Stimulated activated naive CD8-positive, alpha-beta T cell treated with anti-CD3 and anti-CD28 coated beads, Interleukin-15, Interleukin-2, amounts not matched to agents 100 ng/mL and 50 ng/mL, for 24 hours (primary cell): ENCODE data around the gene ATP8B4.

Experiments
- H3K27ac Mint-ChIP-seq: one replicate; pipeline ENCODE4 v1.8.0; 2021; ENCODE audit warnings: mild to moderate bottlenecking, mixed read lengths
- H3K27me3 Mint-ChIP-seq: one replicate; pipeline ENCODE4 v1.8.0; 2021; ENCODE audit warnings: mixed read lengths
- H3K36me3 Mint-ChIP-seq: one replicate; pipeline ENCODE4 v1.8.0; 2021; ENCODE audit warnings: low read depth, mixed read lengths
- H3K4me1 Mint-ChIP-seq: one replicate; pipeline ENCODE4 v1.8.0; 2021; ENCODE audit warnings: low read depth, mixed read lengths
- H3K4me3 Mint-ChIP-seq: one replicate; pipeline ENCODE4 v1.8.0; 2021; ENCODE audit warnings: mild to moderate bottlenecking, mixed read lengths
- H3K9me3 Mint-ChIP-seq: one replicate; pipeline ENCODE4 v1.8.0; 2021; ENCODE audit warnings: mixed read lengths

ATP8B4 gene

DNA sequence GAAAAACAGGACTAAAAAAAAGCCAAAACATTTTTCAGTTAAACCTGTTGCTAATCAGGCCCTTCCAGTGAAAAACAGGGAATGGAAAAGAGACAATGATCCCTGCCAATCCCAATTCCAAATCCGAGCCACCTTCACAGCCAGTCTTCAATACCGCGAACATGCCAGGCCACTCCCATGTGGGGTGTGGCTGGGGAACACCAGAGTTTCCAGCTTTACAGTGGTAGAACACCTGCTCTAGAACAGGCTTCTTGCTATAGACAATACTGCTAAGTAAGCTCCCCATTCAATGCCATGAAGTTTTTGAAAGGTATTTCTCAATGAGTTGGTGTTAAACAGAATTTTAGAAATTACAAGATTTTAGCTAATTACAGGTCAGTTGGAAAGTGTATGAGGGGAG, 228.3 kb downstream of the ATP8B4 start:
- H3K9me3 Mint-ChIP-seq = no peaks in the 10 kb centered on the region
- no peaks in the 10 kb centered on the region for H3K27me3 Mint-ChIP-seq
- H3K4me3 Mint-ChIP-seq = no peak overlapping the region
- no peaks in the 10 kb centered on the region for H3K4me1 Mint-ChIP-seq
- H3K36me3 Mint-ChIP-seq = no peaks in the 10 kb centered on the region
- H3K27ac Mint-ChIP-seq = no peak overlapping the region

DNA sequence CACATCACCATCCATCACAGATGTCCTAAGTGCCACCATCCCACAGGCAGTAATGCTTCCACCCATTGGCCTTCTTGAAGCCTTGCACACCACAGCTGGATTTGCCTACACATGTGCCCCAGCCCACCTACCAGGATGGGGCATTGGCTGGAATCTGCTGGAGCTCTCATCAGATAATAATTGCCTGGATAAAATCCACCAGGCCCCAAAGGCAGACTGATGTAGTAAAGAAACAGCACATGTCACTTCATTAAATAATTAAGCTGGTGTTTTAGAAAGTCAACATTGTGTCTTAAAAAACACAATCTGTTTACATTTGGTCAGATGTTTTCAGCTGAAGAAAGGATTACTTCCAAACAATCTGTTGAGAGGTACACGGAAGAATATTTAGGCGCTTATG, 229.5 kb downstream of the ATP8B4 start:
- no peak overlapping the region for H3K27ac Mint-ChIP-seq
- no peak overlapping the region for H3K4me3 Mint-ChIP-seq
- no peaks in the 10 kb centered on the region for H3K36me3 Mint-ChIP-seq
- no peaks in the 10 kb centered on the region for H3K27me3 Mint-ChIP-seq
- no peaks in the 10 kb centered on the region for H3K4me1 Mint-ChIP-seq
- H3K9me3 Mint-ChIP-seq = no peaks in the 10 kb centered on the region

DNA sequence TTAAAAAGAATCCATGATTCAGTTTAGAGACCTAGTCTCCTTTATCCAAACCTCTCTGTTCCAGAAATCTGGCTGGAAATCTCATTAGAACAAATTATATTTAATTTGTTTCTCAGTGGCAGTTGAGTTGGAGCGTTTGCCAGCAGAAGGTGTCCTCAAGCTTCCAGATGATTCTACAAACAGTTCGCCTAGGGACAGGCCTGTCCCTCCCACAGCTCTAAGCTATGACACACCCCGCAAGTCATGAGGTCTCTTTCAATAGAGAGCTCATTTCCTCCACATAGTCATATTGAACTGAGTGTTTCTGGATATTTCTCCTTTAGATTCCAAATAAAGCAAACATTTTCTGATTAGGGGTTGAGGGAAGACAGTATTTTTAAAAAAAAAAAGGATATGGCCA, 230.3 kb downstream of the ATP8B4 start:
- no peaks in the 10 kb centered on the region for H3K27me3 Mint-ChIP-seq
- no peak overlapping the region for H3K4me3 Mint-ChIP-seq
- H3K9me3 Mint-ChIP-seq = no peaks in the 10 kb centered on the region
- H3K4me1 Mint-ChIP-seq = no peaks in the 10 kb centered on the region
- no peak overlapping the region for H3K27ac Mint-ChIP-seq
- H3K36me3 Mint-ChIP-seq = no peaks in the 10 kb centered on the region

DNA sequence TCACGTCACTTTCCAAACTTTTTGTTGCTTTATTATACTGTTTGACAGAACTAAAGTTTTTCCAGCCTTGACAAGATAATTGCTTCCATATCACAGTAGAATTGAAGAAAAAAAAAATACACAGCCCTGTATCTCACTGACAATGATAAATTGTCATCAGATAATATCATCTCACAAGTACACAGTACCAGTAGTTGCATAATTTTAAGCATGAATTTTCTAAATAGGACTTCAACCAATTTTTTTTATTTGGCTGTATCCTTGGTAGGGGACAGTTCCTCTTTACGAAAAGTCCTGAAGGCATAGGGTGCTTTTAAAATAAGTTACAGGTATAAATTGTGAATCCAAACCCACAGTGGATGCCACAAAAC, 230.7 kb downstream of the ATP8B4 start:
- H3K27me3 Mint-ChIP-seq = no peaks in the 10 kb centered on the region
- H3K27ac Mint-ChIP-seq = no peak overlapping the region
- H3K4me3 Mint-ChIP-seq = no peak overlapping the region
- no peaks in the 10 kb centered on the region for H3K4me1 Mint-ChIP-seq
- no peaks in the 10 kb centered on the region for H3K9me3 Mint-ChIP-seq
- no peaks in the 10 kb centered on the region for H3K36me3 Mint-ChIP-seq

DNA sequence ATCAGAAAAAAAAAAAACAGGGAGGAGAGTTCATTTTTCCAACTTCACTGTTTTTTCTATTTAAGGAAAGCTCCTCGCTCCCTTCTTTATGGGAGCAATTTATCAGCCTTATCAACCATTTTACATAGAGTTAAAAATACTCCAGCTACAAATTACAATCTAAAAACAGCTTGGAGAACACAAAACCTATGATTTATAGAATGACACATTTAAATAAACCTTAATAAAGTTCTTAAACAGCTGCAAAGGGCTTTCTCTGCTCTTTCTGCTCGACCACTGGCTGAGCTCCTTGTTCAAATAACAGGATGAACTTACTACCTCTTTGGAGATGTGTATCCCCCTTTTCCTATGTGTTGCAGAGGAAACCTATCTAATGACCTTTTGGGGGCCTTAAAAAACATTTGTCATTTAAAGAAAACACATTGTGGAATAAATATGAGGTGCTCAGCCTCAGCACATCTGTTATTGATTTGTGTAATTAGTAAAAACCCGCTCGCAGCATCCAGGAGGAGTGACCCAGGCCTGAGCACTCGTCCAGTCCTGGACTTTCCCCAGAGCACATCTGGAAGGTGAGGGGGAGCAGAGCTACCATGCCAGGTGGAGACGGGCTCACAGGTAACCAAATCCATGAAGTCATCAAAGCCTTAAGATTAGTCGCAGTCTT, 231.2 kb downstream of the ATP8B4 start:
- no peaks in the 10 kb centered on the region for H3K27me3 Mint-ChIP-seq
- H3K4me1 Mint-ChIP-seq = no peaks in the 10 kb centered on the region
- H3K36me3 Mint-ChIP-seq = no peaks in the 10 kb centered on the region
- no peak overlapping the region for H3K4me3 Mint-ChIP-seq
- H3K9me3 Mint-ChIP-seq = no peaks in the 10 kb centered on the region
- no peak overlapping the region for H3K27ac Mint-ChIP-seq

DNA sequence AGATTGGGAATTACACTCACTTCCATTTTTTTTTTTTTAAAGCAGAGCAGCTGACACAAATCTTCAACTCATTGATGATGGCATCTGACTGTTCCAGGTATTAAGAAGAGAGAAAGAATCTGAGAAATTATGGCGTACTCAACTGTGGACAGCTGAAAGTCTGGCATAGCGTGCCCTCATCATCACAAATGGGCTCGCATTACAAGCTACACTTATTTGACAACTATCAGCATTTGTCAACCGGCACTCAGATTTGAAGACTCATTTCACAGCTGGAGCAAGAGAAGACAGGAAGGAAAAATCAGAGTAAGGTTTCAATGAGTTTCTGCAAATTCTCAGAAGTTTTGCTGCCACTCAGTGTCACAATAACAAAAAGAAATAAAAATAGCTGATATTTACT, 235.9 kb downstream of the ATP8B4 start:
- Mint-ChIP-seq H3K27me3 (no peaks in the 10 kb centered on the region), H3K4me3 (no peak overlapping the region), H3K9me3 (no peaks in the 10 kb centered on the region), H3K27ac (no peak overlapping the region), H3K4me1 (no peaks in the 10 kb centered on the region), H3K36me3 (no peaks in the 10 kb centered on the region)

DNA sequence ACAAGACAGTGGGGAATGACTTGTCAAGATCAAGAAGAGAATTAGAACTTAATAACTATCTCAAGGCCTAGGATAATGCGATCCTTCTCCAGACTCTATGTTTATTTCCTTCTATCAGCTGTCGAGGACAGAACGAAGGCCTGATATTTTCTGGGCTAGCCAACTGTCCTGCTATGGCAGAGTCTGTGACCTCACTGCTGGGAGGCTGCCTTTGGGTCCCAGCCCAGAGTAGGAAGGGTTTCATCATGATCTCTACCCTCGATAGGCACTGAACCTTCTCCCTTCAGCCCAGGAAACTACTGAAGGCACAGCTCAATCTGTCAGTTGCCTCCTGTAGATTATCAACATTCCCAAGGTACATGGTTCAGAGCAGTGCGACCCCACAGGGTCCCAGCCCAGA, 237.2 kb downstream of the ATP8B4 start:
- H3K36me3 Mint-ChIP-seq = no peaks in the 10 kb centered on the region
- no peak overlapping the region for H3K27ac Mint-ChIP-seq
- no peaks in the 10 kb centered on the region for H3K4me1 Mint-ChIP-seq
- no peaks in the 10 kb centered on the region for H3K9me3 Mint-ChIP-seq
- H3K4me3 Mint-ChIP-seq = no peak overlapping the region
- no peaks in the 10 kb centered on the region for H3K27me3 Mint-ChIP-seq

DNA sequence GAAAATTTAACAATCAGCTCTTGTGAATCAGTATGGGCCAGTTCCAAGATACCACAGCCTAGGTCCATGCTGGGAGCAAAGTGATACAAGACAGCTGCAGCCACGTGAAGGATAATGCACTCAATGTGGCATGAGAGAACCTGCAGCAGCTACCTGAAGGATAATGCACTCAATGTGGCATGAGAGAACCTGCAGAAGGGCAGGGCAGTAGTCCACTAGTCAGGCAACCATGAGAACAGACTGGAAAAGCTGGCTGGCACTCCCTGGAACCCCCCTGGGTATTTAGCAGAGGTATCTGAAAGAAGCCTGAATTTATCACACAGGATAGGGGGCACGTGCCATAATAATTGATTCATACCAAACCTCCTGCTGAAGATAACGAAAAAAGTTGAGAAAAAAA, 237.6 kb downstream of the ATP8B4 start:
- Mint-ChIP-seq H3K4me3 (no peak overlapping the region), H3K36me3 (no peaks in the 10 kb centered on the region)

DNA sequence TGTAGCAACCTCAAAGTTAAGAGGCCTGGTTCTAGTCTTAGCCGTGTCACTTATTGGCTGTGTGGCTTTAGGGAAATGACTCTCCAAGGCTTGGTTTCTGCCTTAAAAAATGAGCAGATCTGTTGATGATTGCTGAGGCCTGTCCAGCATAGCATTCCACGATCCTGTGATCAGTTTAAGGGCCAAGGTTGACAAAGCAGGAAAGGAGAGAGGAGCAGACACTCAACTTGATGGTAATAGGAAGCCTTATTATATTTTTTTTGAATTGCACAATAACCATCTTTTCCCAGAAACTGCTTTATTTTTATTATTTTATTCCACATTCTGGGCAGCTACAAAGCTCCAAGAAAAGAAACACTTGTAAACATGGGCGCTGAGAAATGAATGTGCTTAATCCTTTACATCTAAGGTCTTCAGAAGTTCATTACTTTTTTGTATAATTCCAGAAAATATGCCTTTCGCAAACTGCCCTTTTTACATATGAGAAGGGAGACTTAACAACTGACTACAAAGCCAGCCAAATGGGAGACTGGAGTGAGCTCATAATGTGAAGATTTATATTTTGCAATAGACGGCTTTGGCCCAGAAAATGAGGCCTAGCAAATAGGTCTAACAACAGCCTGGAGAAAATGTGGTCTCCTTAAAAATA, 241.0 kb downstream of the ATP8B4 start:
- H3K27ac Mint-ChIP-seq = no peak overlapping the region

More for the DNA sequence above, 237.6 kb downstream of the ATP8B4 start:
- no peaks in the 10 kb centered on the region for H3K27me3 Mint-ChIP-seq
- no peak overlapping the region for H3K27ac Mint-ChIP-seq
- H3K4me1 Mint-ChIP-seq = no peaks in the 10 kb centered on the region
- H3K9me3 Mint-ChIP-seq = no peaks in the 10 kb centered on the region

DNA sequence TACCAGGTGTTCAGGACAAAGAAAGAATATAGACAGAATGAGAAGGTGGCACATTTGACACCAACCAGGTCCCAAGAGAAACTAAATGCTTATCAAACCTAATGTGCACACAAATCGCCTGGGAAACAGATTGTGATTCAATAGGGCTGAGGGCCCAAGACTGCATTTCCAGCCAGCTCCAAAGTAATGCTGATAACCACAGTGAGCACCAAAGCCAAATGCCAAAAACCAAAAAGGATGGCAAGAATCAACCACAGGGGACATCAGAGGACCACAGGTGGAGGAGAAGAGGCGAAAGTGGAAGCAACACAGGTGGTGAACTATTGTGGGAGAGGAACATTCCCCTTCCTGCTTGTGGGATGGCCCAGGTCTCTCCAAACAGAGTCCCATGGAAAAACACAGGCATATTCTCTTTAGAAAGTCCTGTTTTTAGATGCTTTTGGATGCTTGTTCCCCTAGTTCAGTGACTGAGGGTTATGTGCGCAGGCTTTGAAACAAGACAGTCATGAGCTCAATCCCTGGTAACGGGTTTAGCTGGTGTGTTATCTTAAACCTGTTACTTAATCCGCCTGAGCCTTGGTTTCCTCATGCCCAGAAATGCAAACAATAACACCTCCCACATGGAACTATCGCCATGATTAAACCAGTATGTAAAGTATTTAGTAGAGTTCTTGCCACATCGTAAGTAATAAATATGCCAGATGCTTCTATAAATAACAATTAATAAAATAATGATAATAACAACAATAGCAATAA, 241.7 kb downstream of the ATP8B4 start:
- no peak overlapping the region for H3K27ac Mint-ChIP-seq
- no peaks in the 10 kb centered on the region for H3K4me1 Mint-ChIP-seq

More for the DNA sequence above, 241.0 kb downstream of the ATP8B4 start:
- no peaks in the 10 kb centered on the region for H3K9me3 Mint-ChIP-seq
- no peaks in the 10 kb centered on the region for H3K27me3 Mint-ChIP-seq
- H3K36me3 Mint-ChIP-seq = no peaks in the 10 kb centered on the region
- H3K4me3 Mint-ChIP-seq = no peak overlapping the region
- no peaks in the 10 kb centered on the region for H3K4me1 Mint-ChIP-seq

DNA sequence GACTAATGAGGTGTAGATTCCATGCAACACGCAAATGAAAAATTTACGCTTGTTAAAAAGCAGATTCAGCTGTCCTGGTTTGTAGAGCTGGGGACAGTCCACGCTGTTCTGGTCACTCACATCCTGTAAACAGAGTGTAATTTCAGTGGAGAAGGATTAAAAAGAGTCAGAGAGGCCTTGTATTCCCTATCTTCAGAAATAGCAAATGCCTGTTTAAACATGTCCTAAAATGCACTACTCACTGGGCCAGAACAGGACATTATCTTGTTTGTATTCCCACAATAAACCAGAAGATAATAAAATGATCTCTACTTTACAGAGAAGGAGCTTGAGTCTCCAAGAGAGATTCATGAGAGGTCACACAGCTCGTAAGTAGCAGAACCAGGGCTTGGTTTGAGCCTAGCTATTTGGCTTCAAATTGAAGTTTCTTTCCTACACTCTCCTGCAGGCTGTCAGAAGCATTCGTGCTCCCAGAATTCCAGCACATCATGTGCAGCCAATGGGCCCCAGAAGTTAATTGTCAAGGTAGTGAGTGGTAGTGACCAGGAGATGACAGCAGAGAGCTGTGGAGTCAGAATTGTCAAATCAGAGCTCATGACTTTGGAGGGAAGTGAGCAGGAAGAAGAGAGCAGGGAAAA, 242.5 kb downstream of the ATP8B4 start:
- Mint-ChIP-seq H3K27ac (no peak overlapping the region), H3K4me3 (no peak overlapping the region), H3K27me3 (no peaks in the 10 kb centered on the region), H3K4me1 (no peaks in the 10 kb centered on the region), H3K36me3 (no peaks in the 10 kb centered on the region), H3K9me3 (no peaks in the 10 kb centered on the region)

More for the DNA sequence above, 241.7 kb downstream of the ATP8B4 start:
- no peaks in the 10 kb centered on the region for H3K36me3 Mint-ChIP-seq
- H3K27me3 Mint-ChIP-seq = no peaks in the 10 kb centered on the region
- no peak overlapping the region for H3K4me3 Mint-ChIP-seq
- H3K9me3 Mint-ChIP-seq = no peaks in the 10 kb centered on the region

DNA sequence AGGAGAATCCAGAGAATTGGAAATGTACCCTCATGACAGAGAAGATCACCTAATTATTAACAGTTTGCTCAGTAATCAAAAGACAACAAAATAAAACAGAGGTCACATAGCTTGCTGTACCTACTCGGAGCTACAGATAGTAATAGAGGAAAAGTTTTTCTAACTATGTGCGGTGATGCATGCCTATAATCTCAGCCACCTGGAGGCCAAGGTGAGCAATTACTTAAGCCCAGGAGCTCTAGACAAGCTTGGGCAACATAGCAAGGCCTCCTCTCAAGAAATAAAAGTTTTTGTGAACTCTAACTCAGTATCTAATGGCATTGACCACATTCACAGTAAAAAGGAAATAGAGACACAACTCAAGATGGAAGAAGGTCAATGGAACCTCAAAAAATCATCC, 243.6 kb downstream of the ATP8B4 start:
- Mint-ChIP-seq H3K36me3 (no peaks in the 10 kb centered on the region), H3K4me1 (no peaks in the 10 kb centered on the region), H3K9me3 (no peaks in the 10 kb centered on the region), H3K27me3 (no peaks in the 10 kb centered on the region), H3K4me3 (no peak overlapping the region), H3K27ac (no peak overlapping the region)

DNA sequence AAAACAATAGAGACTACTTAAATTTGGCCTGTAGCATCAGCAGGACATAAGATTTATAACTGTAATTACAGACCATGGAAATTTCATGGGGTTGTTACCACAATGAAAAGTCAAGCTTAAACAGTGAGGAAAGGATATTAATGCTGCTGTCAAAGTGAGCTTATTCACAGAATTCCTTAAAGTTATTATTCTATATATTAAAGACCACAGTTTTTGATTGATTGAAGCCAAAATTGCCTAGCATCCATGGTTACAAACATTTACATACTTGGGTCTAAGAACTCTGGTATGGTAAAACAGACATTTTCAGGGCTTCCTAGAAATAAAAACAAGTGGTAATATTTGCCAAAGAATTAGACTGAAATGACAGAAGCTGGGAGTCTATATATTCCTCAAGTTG, 248.6 kb downstream of the ATP8B4 start:
- Mint-ChIP-seq H3K27me3 (no peaks in the 10 kb centered on the region), H3K27ac (no peak overlapping the region), H3K9me3 (no peaks in the 10 kb centered on the region), H3K4me3 (no peak overlapping the region), H3K36me3 (no peaks in the 10 kb centered on the region), H3K4me1 (no peaks in the 10 kb centered on the region)

DNA sequence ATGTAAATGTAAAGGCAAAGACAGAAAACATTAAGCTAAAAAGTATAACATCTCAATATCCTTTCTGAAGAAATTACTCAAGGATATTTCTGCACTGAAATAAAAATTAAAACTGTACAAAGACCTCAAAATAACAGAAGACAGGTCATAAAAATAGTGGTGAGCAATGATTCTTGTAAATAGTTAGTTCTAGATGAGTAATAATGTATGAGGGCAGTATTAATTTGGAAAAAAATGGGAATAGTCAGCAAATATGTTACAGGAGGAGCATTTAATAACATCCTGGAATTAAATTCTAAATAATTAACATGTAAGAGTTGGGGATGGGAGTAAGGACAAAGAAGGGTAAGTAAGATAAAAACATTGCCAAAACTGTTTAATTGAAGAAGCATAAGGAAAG, 250.7 kb downstream of the ATP8B4 start:
- H3K9me3 Mint-ChIP-seq = no peaks in the 10 kb centered on the region
- H3K4me1 Mint-ChIP-seq = no peaks in the 10 kb centered on the region
- H3K4me3 Mint-ChIP-seq = no peak overlapping the region
- no peaks in the 10 kb centered on the region for H3K27me3 Mint-ChIP-seq
- H3K36me3 Mint-ChIP-seq = no peaks in the 10 kb centered on the region
- no peak overlapping the region for H3K27ac Mint-ChIP-seq
